A549 (cell line): ENCODE measurements around the gene MRPS15. TPM values are rescaled to one million over a fixed set of nuclear protein-coding genes. Genes with fewer than 3 reads are reported as not detected.

Source experiments
- ATAC-seq, 2 experiments: fragments of 200-7000 bp in 1 of 2; fragments of >200 bp in 1 of 2; cut with Nextera tagmentation in 1 of 2; cut with Tn5 transposase in 1 of 2; 3 replicates each; pipeline versions ENCODE4 v1.8.0 to v1.9.1; 2018 to 2020; ENCODE audit warnings: mild to moderate bottlenecking in 1 of 2, moderate library complexity in 1 of 2
- CTCF ChIA-PET: fragments of 300-600 bp; sonication (Branson Sonifier 250); formaldehyde crosslinking; extraction: SDS; loops from one replicate; lab custom pipeline; 2021; ENCODE audit warnings: antibody characterized with exemption, inconsistent platforms; lab: Yijun Ruan, JAX
- POLR2A ChIA-PET: fragments of 350-600 bp; formaldehyde crosslinking; extraction: SDS; loops from one replicate; lab custom pipeline; 2021; ENCODE audit warnings: antibody characterized with exemption, inconsistent platforms; lab: Yijun Ruan, JAX
- DNase-seq, 2 experiments: peaks; one replicate each; pipeline versions ENCODE4 v3.0.0 to v3.0.0-alpha.2; 2011 to 2016; ENCODE audit warnings: low read depth in 1 of 2, low spot score in 1 of 2
- FAIRE-seq: peaks from 2 replicates; lab custom pipeline; 2011; peaks lifted over from hg19 to GRCh38; lab: Jason Lieb, UNC
- H3K27ac ChIP-seq, 2 experiments: fragments of >200 bp; sonication (Bioruptor Twin); formaldehyde crosslinking; 3 replicates each; pipeline ENCODE4 v1.5.1; 2016 to 2017
- H3K4me1 ChIP-seq: fragments of >200 bp; sonication (Bioruptor Twin); formaldehyde crosslinking; 3 replicates; pipeline ENCODE4 v1.6.1; 2016
- H3K4me2 ChIP-seq: fragments of >200 bp; sonication (Bioruptor Twin); formaldehyde crosslinking; 3 replicates; pipeline ENCODE4 v1.6.1; 2016
- H3K4me3 ChIP-seq: fragments of >200 bp; sonication (Bioruptor Twin); formaldehyde crosslinking; 3 replicates; pipeline ENCODE4 v1.5.1; 2016
- H3K9me3 ChIP-seq: fragments of >200 bp; sonication (Bioruptor Twin); formaldehyde crosslinking; 3 replicates; pipeline ENCODE4 v1.6.1; 2016
- BHLHE40 ChIP-seq: IDR thresholded peaks from 2 replicates; pipeline ENCODE4 v1.6.1; 2012; ENCODE audit warnings: low read depth, low read length, inconsistent platforms
- CEBPB ChIP-seq, 2 experiments: fragments of >200 bp in 1 of 2; sonication (Bioruptor Twin) in 1 of 2; formaldehyde crosslinking in 1 of 2; IDR thresholded peaks; 2 replicates each; pipeline ENCODE4 v1.6.1; 2012 to 2016
- EHMT2 ChIP-seq: fragments of 200-600 bp; sonication (generic); IDR thresholded peaks from 2 replicates; pipeline ENCODE4 v1.6.1; 2016; ENCODE audit warnings: antibody characterized with exemption, low read depth, mild to moderate bottlenecking, moderate library complexity
- FOXS1 ChIP-seq: fragments of 250-450 bp; sonication (Bioruptor Pico); IDR thresholded peaks from 2 replicates; pipeline ENCODE4 v1.5.0; 2020; ENCODE audit warnings: mild to moderate bottlenecking, moderate library complexity
- KDM1A ChIP-seq: fragments of 200-600 bp; sonication (generic); IDR thresholded peaks from 2 replicates; pipeline ENCODE4 v1.6.1; 2016; ENCODE audit warnings: low read depth, mild to moderate bottlenecking
- MYC ChIP-seq: IDR thresholded peaks from 2 replicates; pipeline ENCODE4 v1.6.1; 2012; ENCODE audit warnings: mild to moderate bottlenecking, inconsistent platforms, low read length, improper control_type of control experiment, borderline replicate concordance
- PHF8 ChIP-seq: fragments of 200-600 bp; sonication (generic); IDR thresholded peaks from 2 replicates; pipeline ENCODE4 v1.6.1; 2016; ENCODE audit warnings: low read depth, mild to moderate bottlenecking, antibody characterized with exemption, moderate library complexity, borderline replicate concordance
- RAD21 ChIP-seq, 2 experiments: fragments of >200 bp in 1 of 2; sonication (Bioruptor Twin) in 1 of 2; formaldehyde crosslinking in 1 of 2; IDR thresholded peaks in 1 of 2; conservative IDR thresholded peaks in 1 of 2; 2 replicates in 1 of 2; 3 replicates in 1 of 2; pipeline ENCODE4 v1.6.1; 2012 to 2018; ENCODE audit warnings: inconsistent platforms in 1 of 2
- SMC3 ChIP-seq: fragments of >200 bp; sonication (Bioruptor Twin); formaldehyde crosslinking; IDR thresholded peaks from 3 replicates; pipeline ENCODE4 v1.6.1; 2018; ENCODE audit warnings: inconsistent platforms
- WGBS: methylation state at CpG from one replicate; pipeline ENCODE4 v1.1.6; 2017; ENCODE audit errors: missing lambda C conversion rate; 5-methylcytosine and 5-hydroxymethylcytosine counted together
- polyA plus RNA-seq, 4 experiments: library from polyadenylated mRNA; depleted of rRNA in 3 of 4; stranded (reverse); fragments of >200 nt; fragmentation: RNase III in 1 of 4; extraction: RNeasy Plus Mini Kit Qiagen cat#74134 plus additional on column Dnase treatment in 1 of 4; gene quantifications; 2 replicates in 3 of 4; 3 replicates in 1 of 4; pipeline ENCODE4 v1.2.3, GENCODE V29; 2011 to 2017
- TF ChIP-seq, protein P1 (sequence below): IDR thresholded peaks from 2 replicates; pipeline ENCODE4 v1.6.1; 2012; ENCODE audit warnings: low read depth, borderline replicate concordance
- TF ChIP-seq, protein P2 (sequence below): IDR thresholded peaks from 2 replicates; pipeline ENCODE4 v1.6.1; 2012
- TF ChIP-seq, protein P3 (sequence below): fragments of >200 bp; sonication (Bioruptor Twin); formaldehyde crosslinking; IDR thresholded peaks from 3 replicates; pipeline ENCODE4 v1.5.1; 2016

MRPS15 gene
- polyA plus RNA-seq, 2 of the 4 experiments (the other 2 are of a cell fraction): 74.7 to 79.7 TPM

DNA sequence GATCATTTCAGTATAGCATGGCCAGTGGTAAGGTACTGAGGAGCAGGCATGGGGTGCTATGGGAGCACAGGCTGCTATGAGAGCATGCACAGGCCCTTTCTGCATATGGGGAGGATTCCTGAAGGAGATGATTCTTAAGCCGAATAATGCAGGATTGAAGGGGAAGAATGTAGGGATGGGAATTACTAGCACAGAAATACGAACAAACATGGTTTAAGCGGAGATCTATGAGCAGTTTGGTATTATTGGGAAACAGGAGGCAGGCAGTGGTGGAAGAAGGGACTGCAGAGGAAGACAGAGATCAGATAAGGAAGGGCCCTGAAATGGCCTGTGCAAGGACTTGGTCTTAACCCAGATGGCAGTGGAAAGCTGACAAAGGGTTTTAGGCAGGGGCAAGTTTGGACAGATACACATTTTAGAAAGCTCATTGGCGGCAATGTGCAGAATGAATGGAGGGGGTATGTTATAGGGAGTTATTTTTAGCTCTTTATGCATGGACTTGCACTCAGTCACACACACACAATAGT lies 15.6 kb downstream of the MRPS15 start:
- no peak overlapping the region for H3K4me3 ChIP-seq
- TF ChIP-seq FOXS1 (CRISPR knock-in tag): no peak
- TF ChIP-seq MYC: no peak
- 91% methylated on average over 4 of the region's 4 CpGs for WGBS
- peaks cover 3% of the 10 kb centered on the region; the same call in 1 of the 3 replicates for H3K4me1 ChIP-seq
- H3K9me3 ChIP-seq: no peaks in the 10 kb centered on the region
- DNase-seq (no peak), ATAC-seq (no peak), FAIRE-seq (no peak)
- CTCF ChIA-PET: interaction anchor here (1.0 to 2.9 kb wide), 3 partner anchors 27 to 299 kb away, joined by 3 to 13 read pairs (median 6); partner anchors contain the start of gene TRAPPC3
- POLR2A ChIA-PET: no interaction called here
- H3K27ac ChIP-seq: no peak overlapping the region
- no peak overlapping the region for H3K4me2 ChIP-seq

DNA sequence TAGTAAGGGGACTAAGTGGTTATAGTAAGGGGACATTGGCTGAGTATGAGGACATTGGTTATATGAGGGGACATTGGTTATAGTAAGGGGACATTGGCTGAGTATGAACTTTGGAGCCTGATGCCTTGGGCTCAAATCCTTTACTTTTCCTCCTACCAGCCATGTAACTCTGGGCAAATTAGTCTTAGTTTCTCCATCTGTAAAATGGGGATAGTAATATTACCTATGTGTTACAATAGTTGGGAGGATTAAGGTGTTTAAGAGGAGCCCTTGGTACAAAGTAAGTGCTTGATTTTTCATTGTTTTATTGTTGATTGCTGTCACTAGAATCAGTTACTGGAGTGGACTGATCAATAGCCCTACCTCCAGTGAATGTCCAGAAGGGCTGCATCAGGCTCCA lies 16.7 kb downstream of the MRPS15 start:
- no peak overlapping the region for H3K4me2 ChIP-seq
- H3K4me3 ChIP-seq: no peak overlapping the region
- H3K27ac ChIP-seq: no peak overlapping the region
- no peak for FAIRE-seq
- H3K4me1 ChIP-seq: peaks cover 3% of the 10 kb centered on the region; the same call in 1 of the 3 replicates
- no peak for ATAC-seq
- POLR2A ChIA-PET: no interaction called here
- H3K9me3 ChIP-seq: no peaks in the 10 kb centered on the region
- DNase-seq: no peak
- CTCF ChIA-PET: no interaction called here
- TF ChIP-seq EHMT2: no peak
- TF ChIP-seq FOXS1 (CRISPR knock-in tag): no peak
- TF ChIP-seq KDM1A: no peak
- TF ChIP-seq, protein P1, sequence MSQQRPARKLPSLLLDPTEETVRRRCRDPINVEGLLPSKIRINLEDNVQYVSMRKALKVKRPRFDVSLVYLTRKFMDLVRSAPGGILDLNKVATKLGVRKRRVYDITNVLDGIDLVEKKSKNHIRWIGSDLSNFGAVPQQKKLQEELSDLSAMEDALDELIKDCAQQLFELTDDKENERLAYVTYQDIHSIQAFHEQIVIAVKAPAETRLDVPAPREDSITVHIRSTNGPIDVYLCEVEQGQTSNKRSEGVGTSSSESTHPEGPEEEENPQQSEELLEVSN: no peak
- no peak for TF ChIP-seq CEBPB (IDR thresholded peaks at IDR 0.05)
- TF ChIP-seq BHLHE40: no peak
- no peak for TF ChIP-seq RAD21 (conservative IDR thresholded peaks at IDR 0.05 in 1 of 2, IDR thresholded peaks at IDR 0.05 in 1 of 2)

DNA sequence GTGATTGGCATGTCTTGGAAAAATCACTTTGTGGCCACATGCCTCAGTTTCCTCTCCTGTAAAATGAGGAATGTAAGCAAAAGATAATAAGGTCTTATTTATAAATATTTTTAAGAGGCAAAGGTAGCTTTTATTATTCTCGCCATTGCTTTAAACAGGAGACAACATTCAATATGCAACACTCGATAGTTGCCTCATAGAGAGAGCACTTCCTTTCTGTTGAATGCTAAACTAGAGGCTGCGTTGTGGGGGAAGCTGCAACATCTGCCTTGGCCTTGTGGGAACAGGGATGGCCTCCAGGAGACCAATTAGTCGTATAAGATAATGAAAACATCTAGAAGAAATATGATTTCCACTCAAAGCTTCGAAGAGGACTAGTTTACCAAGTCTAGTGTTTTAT lies 17.4 kb downstream of the MRPS15 start:
- H3K27ac ChIP-seq: no peak overlapping the region
- H3K4me3 ChIP-seq: no peak overlapping the region
- no peaks in the 10 kb centered on the region for H3K9me3 ChIP-seq
- H3K4me2 ChIP-seq: no peak overlapping the region
- WGBS: 66% methylated on average over 5 of the region's 5 CpGs
- TF ChIP-seq, protein P2, sequence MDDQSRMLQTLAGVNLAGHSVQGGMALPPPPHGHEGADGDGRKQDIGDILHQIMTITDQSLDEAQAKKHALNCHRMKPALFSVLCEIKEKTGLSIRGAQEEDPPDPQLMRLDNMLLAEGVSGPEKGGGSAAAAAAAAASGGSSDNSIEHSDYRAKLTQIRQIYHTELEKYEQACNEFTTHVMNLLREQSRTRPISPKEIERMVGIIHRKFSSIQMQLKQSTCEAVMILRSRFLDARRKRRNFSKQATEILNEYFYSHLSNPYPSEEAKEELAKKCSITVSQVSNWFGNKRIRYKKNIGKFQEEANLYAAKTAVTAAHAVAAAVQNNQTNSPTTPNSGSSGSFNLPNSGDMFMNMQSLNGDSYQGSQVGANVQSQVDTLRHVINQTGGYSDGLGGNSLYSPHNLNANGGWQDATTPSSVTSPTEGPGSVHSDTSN: no peak
- no peak for TF ChIP-seq PHF8
- TF ChIP-seq EHMT2: no peak
- no peak for DNase-seq
- peaks cover 3% of the 10 kb centered on the region; the same call in 1 of the 3 replicates for H3K4me1 ChIP-seq
- CTCF ChIA-PET: interaction anchor here (0.9 kb wide), 1 partner anchor 17 kb away, joined by 3 read pairs; the partner anchor contains the start of gene MRPS15
- no peak for ATAC-seq
- POLR2A ChIA-PET: no interaction called here
- FAIRE-seq: no peak

DNA sequence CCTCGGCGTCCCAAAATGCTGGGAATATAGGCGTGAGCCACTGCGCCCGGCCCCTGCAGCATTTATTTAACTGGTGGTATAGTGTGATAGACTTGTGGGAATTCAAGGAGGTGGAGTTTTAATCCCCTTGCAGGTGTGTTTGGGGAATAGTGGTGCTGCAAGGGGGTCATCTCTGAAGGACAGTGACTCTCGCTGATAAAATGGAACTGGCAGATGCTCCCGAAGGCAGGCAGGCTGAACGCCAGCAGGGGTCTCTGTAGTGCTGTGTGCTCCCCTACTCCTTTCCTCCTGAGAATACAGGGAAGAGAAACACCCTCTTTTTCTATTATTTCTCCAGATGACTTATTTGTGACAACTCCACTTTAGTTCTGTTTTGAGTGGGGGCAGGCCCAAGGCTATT lies 17.9 kb downstream of the MRPS15 start:
- H3K4me3 ChIP-seq: no peak overlapping the region
- H3K4me2 ChIP-seq: no peak overlapping the region
- no peak overlapping the region for H3K27ac ChIP-seq
- no peak for ATAC-seq
- TF ChIP-seq SMC3 (no peak), RAD21 (conservative IDR thresholded peaks at IDR 0.05 in 1 of 2, IDR thresholded peaks at IDR 0.05 in 1 of 2) (peak; percentile 17 to 46; a peak in 2 of 5 replicates)
- TF ChIP-seq, protein P3, sequence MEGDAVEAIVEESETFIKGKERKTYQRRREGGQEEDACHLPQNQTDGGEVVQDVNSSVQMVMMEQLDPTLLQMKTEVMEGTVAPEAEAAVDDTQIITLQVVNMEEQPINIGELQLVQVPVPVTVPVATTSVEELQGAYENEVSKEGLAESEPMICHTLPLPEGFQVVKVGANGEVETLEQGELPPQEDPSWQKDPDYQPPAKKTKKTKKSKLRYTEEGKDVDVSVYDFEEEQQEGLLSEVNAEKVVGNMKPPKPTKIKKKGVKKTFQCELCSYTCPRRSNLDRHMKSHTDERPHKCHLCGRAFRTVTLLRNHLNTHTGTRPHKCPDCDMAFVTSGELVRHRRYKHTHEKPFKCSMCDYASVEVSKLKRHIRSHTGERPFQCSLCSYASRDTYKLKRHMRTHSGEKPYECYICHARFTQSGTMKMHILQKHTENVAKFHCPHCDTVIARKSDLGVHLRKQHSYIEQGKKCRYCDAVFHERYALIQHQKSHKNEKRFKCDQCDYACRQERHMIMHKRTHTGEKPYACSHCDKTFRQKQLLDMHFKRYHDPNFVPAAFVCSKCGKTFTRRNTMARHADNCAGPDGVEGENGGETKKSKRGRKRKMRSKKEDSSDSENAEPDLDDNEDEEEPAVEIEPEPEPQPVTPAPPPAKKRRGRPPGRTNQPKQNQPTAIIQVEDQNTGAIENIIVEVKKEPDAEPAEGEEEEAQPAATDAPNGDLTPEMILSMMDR: peak; percentile 30; the same call in 2 of the 3 replicates
- POLR2A ChIA-PET: no interaction called here
- H3K4me1 ChIP-seq: peaks cover 3% of the 10 kb centered on the region; the same call in 1 of the 3 replicates
- no peaks in the 10 kb centered on the region for H3K9me3 ChIP-seq
- DNase-seq: peak in 1 of 2 experiments; percentile 34
- CTCF ChIA-PET: interaction anchor here (0.5 to 0.9 kb wide), 2 partner anchors 18 to 1537 kb away, joined by 3 to 4 read pairs; partner anchors contain the start of gene MRPS15
- WGBS: 64% methylated on average over 8 of the region's 8 CpGs
- FAIRE-seq: no peak
